ENCODE measurements around the gene SYTL3. TPM values are rescaled to one million over a fixed set of nuclear protein-coding genes. Genes with fewer than 3 reads are reported as not detected.

Gene SYTL3
- total RNA-seq, 1 experiment from 2014 or later: 0.86 TPM

- Mint-ChIP-seq H3K4me3 (ENCODE audit: unreplicated experiment) (no peak overlapping the region), H3K27ac (ENCODE audit: unreplicated experiment) (no peak overlapping the region), H3K4me1 (ENCODE audit: low read depth, unreplicated experiment) (peaks cover 13% of the 10 kb centered on the region), H3K27me3 (ENCODE audit: insufficient read depth, unreplicated experiment) (no peaks in the 10 kb centered on the region), H3K36me3 (ENCODE audit: insufficient read depth, unreplicated experiment) (peaks cover 25% of the 10 kb centered on the region), H3K9me3 (ENCODE audit: unreplicated experiment) (no peaks in the 10 kb centered on the region)
- ChIA-PET CTCF (interaction anchor here (1.0 kb wide), 1 partner anchor 113 kb away, joined by 3 read pairs; no protein-coding TSS in a partner anchor), POLR2A (interaction anchor here (0.7 kb wide), 1 partner anchor 37 kb away, joined by 3 read pairs; no protein-coding TSS in a partner anchor)
- Histone ChIP-seq H3K36me3 (ENCODE audit: control insufficient read depth, insufficient read depth, low read length) (no peaks in the 10 kb centered on the region), H3K4me1 (no peaks in the 10 kb centered on the region), H3K4me3 (ENCODE audit: low read depth, low read length) (no peak overlapping the region), H3K9me3 (no peaks in the 10 kb centered on the region), H3K27me3 (replicated peaks; ENCODE audit: control insufficient read depth, insufficient read depth, low read length) (no peaks in the 10 kb centered on the region)
- no peak for TF ChIP-seq CTCF (IDR thresholded peaks at IDR 0.05; ENCODE audit: insufficient read depth in 1 of 2, low read depth in 1 of 2, low read length in 1 of 2, severe bottlenecking in 1 of 2, unreplicated experiment in 1 of 2)
- no TSS peak for BruUV-seq (replicated peaks)
- DNase-seq: no peak
- intact Hi-C loops (cut with micrococcal nuclease; ENCODE audit: unreplicated experiment): no loop called here
Measured at GRCh38 chr6:158756977-158757752, 107.3 kb downstream of the SYTL3 start.

- Mint-ChIP-seq H3K36me3 (ENCODE audit: insufficient read depth, unreplicated experiment) (peaks cover 31% of the 10 kb centered on the region), H3K27ac (ENCODE audit: unreplicated experiment) (no peak overlapping the region), H3K27me3 (ENCODE audit: insufficient read depth, unreplicated experiment) (no peaks in the 10 kb centered on the region), H3K9me3 (ENCODE audit: unreplicated experiment) (no peaks in the 10 kb centered on the region), H3K4me1 (ENCODE audit: low read depth, unreplicated experiment) (peaks cover 13% of the 10 kb centered on the region), H3K4me3 (ENCODE audit: unreplicated experiment) (no peak overlapping the region)
- H3K9me3 ChIP-seq: no peaks in the 10 kb centered on the region
- H3K36me3 ChIP-seq (ENCODE audit: control insufficient read depth, insufficient read depth, low read length): no peaks in the 10 kb centered on the region
- CTCF ChIA-PET: interaction anchor here (1.0 kb wide), 1 partner anchor 112 kb away, joined by 3 read pairs; no protein-coding TSS in a partner anchor
- DNase-seq: no peak
- H3K4me1 ChIP-seq: 0 out of 2 replicates have a peak, but pooled peaks cover 1% of the 10 kb centered on the region
- intact Hi-C loops (cut with micrococcal nuclease; ENCODE audit: unreplicated experiment): no loop called here
- H3K27me3 ChIP-seq (replicated peaks; ENCODE audit: control insufficient read depth, insufficient read depth, low read length): no peaks in the 10 kb centered on the region
- BruUV-seq (replicated peaks): no TSS peak
- POLR2A ChIA-PET: no interaction called here
- TF ChIP-seq CTCF (IDR thresholded peaks at IDR 0.05; ENCODE audit: insufficient read depth in 1 of 2, low read depth in 1 of 2, low read length in 1 of 2, severe bottlenecking in 1 of 2, unreplicated experiment in 1 of 2): no peak
- no peak overlapping the region for H3K4me3 ChIP-seq (ENCODE audit: low read depth, low read length)
Measured at GRCh38 chr6:158757753-158758090, 107.9 kb downstream of the SYTL3 start.

- ChIA-PET CTCF (no interaction called here), POLR2A (no interaction called here)
Measured at GRCh38 chr6:158758451-158758860, 108.6 kb downstream of the SYTL3 start.

More at GRCh38 chr6:158758451-158758860, 108.6 kb downstream of the SYTL3 start:
- Mint-ChIP-seq H3K27me3 (ENCODE audit: insufficient read depth, unreplicated experiment) (no peaks in the 10 kb centered on the region), H3K27ac (ENCODE audit: unreplicated experiment) (no peak overlapping the region), H3K9me3 (ENCODE audit: unreplicated experiment) (no peaks in the 10 kb centered on the region), H3K4me1 (ENCODE audit: low read depth, unreplicated experiment) (peaks cover 13% of the 10 kb centered on the region), H3K36me3 (ENCODE audit: insufficient read depth, unreplicated experiment) (peaks cover 37% of the 10 kb centered on the region), H3K4me3 (ENCODE audit: unreplicated experiment) (no peak overlapping the region)
- no peaks in the 10 kb centered on the region for H3K27me3 ChIP-seq (replicated peaks; ENCODE audit: control insufficient read depth, insufficient read depth, low read length)
- intact Hi-C loops (cut with micrococcal nuclease; ENCODE audit: unreplicated experiment): no loop called here
- TF ChIP-seq CTCF (IDR thresholded peaks at IDR 0.05; ENCODE audit: insufficient read depth in 1 of 2, low read depth in 1 of 2, low read length in 1 of 2, severe bottlenecking in 1 of 2, unreplicated experiment in 1 of 2): no peak
- H3K9me3 ChIP-seq: no peaks in the 10 kb centered on the region
- no peak for DNase-seq
- H3K4me3 ChIP-seq (ENCODE audit: low read depth, low read length): no peak overlapping the region
- no TSS peak for BruUV-seq (replicated peaks)
- H3K4me1 ChIP-seq: peaks cover 8% of the 10 kb centered on the region; the same call in 1 of the 2 replicates
- H3K36me3 ChIP-seq (ENCODE audit: control insufficient read depth, insufficient read depth, low read length): no peaks in the 10 kb centered on the region

Measured in Caco-2 (cell line).